GM21737 (cell line): ENCODE data around the gene PRKACA.

Experiments
- ATAC-seq: cut with Tn5 transposase; IDR thresholded peaks from one replicate; pipeline ENCODE4 v1.9.1; 2021; ENCODE audit warnings: mild to moderate bottlenecking, moderate library complexity; ENCODE audit not compliant: unreplicated experiment

PRKACA gene

DNA sequence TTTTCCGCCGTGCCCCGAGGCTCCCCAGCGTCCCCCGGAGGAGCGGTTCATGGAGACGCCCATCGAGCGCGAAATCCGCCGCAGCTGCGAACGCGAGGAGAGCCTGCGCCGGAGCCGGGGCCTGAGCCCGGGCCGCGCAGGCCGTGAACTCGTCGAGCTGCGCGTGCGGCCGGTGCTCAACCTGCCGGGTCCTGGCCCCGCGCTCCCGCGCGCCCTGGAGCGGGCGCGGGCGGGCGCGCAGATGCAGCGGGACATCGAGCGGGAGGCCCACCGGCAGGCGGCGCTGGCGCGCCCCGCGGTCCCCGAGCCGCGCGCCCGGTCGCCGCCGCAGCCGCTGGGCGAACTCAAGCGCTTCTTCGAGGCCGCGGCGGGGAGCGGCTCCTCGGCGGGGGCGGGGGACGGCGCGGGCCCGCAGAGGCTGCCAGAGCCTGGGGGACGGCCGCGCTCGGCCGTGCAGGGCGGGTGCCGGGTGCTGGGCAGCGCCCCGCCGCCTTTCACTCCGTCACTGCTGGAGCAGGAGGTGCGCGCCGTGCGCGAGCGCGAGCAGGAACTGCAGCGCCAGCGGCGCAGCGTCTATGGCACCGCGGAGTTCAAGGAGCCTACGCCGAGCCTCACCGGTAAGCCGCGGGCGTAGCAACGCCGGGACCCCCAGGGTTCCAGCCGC, 44.2 kb downstream of the PRKACA start:
- ATAC-seq, result peak; percentile 54

DNA sequence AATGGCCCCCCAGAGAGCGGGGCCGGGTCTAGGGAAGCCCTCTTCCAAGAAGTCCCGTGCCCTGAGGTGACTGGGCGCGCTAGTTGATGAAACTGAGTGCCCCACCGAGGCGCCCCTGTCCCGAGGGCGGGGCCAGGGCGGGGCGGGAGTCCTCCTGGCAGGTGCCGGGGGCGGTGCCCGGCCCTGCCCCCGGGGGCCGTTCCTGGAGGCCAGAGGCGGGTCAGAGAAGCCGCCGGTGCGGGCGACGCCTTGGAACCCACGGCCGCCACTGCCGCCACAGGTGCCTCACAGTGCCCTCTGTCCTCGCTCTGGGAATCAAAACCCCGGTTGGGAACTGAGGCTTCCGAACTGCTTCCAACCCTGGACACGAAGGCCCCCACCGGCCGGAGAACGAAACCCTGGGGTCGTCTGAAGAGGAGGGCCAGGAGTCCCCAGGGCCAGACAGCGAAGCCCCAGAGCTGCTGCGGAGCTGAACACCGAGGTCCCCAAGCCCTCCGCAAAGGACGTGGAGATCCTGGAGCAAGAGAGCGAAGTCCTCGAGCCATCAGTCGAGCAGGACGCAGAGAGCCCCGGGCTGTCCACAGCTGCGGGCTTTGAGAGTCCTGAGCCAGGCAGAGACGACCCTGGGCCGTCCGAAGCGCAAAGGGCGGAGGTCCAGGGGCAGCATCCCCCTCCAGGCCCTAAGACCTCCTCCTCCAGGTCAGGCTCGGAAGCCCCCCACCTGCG, 44.9 kb downstream of the PRKACA start, which contains the start of gene MISP3:
MISP3 (plus strand) TSS at position 252 of the 726 bp plus-strand sequence. CDS start 524 bp downstream, outside the sequence.
- ATAC-seq, result peak; percentile 14

DNA sequence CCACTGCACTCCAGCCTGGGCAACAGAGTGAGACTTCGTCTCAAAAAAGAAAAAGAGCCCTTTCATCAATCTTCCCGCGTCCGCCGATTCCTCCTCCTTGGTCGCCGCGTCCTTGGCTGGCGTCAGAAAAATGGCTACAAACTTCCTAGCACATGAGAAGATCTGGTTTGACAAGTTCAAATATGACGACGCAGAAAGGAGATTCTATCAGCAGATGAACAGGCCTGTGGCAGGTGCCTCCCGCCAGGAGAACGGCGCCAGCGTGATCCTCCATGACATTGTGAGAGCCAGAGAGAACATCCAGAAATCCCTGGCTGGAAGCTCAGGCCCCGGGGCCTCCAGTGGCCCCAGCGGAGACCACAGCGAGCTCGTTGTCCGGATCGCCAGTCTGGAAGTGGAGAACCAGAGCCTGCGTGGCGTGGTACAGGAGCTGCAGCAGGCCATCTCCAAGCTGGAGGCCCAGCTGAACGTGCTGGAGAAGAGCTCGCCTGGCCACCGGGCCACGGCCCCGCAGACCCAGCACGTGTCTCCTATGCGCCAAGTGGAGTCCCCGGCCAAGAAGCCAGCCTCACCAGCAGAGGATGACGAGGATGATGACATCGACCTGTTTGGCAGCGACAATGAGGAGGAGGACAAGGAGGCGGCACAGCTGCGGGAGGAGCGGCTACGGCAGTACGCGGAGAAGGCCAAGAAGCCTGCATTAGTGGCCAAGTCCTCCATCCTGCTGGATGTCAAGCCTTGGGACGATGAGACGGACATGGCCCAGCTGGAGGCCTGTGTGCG, 47.1 kb downstream of the PRKACA start:
- no peak for ATAC-seq

DNA sequence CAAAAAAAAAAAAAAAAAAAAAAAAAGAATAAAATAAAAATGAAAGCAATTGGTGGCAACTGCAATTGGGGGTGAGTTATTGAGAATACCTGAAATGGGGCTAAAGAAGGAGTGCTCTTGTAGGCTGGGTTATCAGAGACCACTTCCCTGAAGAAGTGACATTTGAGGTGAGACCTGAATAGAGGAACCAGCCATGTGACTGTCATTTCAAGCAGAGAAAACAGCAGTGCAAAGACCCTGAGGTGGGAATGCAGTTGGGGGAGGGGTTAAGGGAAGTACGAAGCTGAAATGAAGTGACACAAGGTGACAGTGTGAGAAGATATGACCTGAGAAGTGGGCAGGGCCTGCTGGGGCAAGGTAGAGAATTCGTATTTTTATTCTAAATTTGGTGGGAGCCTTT, 51.4 kb downstream of the PRKACA start:
- no peak for ATAC-seq

DNA sequence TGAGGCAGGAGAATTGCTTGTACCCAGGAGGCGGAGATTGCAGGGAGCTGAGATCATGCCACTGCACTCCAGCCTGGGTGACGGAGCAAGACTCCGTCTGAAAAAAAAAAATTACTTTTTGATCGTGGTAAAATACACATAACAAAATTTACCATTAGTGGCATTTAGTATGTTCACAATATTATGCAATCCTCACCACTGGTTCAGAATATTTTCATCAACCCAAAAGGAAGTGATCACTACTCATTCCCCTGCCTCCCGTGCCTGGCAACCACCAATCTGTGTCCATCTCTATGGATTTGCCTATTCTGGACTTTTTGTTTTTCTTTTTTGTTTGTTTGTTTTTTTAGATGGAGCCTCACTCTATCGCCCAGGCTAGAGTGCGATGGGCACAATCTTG, 54.5 kb downstream of the PRKACA start:
- no peak for ATAC-seq

DNA sequence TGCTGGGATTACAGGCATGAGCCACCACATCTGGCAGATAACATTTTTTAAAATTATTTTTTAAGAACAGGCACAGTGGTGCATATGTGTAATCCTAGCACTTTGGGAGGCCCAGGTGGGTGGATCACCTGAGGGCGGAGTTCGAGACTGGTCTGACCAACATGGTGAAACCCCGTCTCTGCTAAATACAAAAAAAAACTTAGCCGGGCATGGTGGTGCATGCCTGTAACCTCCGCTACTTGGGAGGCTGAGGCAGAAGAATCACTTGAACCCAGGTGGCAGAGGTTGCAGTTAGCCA, 55.1 kb downstream of the PRKACA start:
- no peak for ATAC-seq

DNA sequence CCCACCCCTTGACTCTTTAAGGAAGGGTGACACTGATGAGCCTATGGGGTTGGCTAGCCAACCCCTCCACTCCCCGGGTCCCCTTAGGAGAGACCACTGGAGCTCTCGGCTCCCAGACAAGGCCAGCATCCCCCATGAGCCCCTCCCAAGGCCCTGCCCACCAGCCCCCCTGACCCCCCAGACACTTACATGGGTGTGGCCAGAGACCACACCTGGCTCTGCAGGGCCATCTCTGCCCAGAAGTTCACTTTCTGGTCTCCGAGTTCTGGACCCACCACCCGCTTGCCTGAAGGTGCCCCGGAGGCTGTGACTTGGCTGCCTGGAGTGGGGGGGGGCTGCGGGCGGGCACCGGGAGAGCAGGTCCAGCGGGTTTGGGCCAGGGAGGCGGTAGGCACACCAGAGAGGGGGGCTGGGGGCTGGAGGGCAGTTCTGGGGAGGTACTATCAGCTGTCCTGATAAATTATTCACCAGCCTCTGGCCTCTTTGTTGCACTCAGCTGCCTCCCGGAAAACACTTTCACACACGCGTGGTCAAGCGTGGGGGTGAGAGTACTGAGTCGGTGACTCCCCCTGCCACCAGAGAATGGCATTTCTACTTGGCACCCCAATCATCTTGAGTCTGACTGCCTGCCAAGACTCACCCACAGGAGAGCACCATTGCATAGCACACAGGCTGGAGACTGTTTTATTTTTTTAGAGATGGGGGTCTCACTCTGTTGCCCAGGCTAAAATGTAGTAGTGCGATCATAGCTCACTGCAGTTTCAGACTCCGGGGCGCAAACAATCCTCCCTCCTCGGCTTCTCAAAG, 55.6 kb downstream of the PRKACA start, which contains the start of gene PALM3:
PALM3 (minus strand) TSS at position 326 of the 807 bp plus-strand sequence; CDS start at position 230, 96 bp downstream.
- ATAC-seq, result no peak

DNA sequence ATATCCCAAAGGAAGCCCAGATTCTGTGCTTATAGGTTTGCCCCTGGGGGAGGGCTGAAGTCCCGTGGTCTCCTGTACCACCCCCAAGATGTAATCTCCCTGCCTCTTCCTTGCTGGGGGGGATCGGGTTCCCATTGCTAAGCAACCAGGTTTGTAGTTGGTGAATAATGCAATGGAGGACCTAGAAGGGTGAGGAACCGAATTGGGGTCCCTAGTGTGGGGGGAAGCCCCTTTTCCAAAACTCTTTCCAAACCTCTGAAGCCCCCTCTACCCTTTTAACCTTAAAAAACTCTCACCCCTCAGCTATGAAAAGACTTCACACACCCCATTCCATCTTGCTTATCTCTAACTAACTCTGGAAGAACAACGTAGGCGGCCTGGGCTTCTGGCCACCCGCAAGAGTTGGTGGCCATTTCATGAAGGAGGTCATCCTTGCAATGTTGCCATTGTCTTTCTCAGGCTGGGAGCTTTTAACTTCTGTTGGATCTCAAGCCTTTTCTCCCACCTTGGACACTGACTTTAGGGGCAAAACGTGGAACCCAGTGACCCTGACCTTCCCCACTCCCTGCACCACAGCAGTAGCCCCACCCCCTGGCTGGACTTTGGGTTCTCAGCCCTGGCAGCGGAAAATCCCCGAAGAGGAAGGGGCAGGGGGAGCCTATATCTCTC, 56.3 kb downstream of the PRKACA start:
- no peak for ATAC-seq

DNA sequence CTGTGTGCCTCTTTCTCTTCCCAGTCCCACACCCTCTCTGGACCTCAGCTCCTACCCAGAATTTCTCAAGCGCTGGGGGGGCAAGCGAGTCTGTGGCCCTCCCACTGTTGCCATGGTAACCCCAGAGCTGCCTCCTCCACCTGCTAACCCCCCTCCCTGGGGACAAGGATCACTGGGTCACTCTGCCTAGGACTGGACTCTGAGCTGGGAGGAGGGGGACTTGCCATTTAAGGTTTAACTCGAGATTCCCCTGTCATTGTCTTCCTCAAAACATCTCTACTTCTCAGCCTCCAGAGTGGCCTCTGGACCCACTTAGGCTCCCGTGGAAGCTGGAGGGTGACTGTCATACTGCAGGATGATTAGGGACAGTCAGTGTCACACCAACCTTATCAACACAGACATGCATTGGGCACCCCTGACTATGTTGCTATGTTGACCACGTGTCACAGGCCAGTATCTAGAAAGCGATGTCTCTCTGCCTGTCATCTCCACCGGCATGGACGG, 57.9 kb downstream of the PRKACA start:
- no peak for ATAC-seq

DNA sequence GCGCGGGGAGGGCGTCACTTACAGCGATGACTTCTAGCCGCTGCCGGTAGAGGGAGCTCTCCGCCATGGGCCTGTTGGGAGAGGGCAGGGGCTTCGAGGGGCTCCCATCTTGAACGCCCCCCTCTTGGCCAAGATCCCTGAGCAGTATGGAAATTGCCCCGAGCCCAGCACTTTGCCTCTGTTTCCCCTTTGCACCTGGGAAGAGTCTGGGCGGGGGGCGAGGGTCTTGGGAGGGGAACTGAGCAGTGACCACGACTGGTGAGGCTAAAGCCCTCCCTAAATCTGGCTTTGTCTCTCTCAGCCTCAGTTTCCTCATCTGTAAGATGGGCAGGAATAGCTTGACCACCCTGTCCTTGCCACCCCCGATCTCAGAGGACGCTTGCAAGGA, 58.5 kb downstream of the PRKACA start:
- ATAC-seq, result no peak

DNA sequence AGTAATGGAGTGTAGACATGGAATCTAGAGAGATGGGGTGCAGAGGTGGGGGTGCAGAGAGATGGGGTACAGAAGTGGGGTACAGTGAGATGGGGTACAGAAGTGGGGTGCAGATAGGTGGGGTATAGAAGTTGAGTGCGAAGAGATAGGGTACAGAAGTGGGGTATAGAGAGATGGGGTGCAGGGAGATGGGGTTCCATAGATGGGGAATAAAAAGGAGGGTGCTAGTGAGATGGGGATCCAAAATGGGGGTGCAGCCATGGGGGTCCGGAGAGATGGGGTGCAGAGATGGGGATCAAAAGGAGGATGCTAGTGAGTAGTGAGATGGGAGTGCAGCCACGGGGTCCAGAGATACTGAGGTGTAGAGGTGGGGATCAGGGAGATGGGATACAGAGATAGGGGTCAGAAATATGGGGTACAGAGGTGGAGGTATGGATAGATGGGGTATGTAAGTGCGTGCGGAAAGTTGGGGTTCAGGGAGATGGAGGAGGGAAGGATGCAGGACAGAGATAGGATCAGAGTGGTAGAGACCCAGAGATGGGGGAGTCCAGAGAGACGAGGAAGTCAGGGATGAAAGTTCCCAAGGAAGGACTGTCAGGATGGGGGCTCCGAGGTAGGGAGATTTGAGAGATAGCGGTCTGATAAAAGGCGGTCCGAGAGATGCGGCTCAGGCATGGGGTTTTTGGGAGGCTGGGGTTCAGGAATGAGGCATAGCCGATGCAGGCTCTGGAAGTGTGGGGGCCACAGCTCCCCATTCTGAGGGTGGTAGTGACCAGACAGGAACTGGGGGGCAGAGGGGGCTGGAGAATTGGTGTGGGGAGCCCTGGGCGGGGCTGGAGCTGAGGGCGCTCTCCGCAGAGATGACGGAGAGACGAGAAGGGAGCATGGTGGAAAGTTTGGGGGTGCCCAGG, 59.1 kb downstream of the PRKACA start:
- no peak for ATAC-seq

DNA sequence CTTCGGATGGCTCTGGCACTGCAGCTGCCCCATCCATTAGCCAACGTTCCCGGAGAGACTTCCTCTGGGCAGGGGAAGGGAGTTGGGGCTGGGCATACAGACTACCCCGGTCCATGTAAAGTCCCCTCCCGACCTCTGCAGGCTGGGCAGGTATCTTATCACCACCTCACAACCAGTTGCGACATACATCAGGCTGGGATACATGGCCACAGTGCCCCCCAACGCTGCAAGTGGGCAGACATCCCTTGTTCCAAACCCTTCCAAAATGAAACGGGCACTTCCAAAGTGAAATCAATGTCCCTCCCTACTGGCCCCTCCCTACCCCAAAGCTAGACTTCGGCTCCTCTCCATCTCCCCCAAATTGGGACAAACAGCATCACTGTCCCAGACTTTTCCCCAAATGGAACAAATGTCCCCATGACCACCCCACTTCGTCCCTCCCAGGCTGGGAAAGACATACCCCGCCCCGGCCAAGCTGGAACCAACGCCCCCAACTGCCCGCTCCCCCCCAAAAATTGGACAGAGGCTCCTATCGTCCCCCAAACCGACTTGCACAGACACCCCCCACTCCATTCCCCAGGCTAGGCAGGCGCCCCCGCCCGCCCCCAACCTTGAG, 60.7 kb downstream of the PRKACA start:
- no peak for ATAC-seq

DNA sequence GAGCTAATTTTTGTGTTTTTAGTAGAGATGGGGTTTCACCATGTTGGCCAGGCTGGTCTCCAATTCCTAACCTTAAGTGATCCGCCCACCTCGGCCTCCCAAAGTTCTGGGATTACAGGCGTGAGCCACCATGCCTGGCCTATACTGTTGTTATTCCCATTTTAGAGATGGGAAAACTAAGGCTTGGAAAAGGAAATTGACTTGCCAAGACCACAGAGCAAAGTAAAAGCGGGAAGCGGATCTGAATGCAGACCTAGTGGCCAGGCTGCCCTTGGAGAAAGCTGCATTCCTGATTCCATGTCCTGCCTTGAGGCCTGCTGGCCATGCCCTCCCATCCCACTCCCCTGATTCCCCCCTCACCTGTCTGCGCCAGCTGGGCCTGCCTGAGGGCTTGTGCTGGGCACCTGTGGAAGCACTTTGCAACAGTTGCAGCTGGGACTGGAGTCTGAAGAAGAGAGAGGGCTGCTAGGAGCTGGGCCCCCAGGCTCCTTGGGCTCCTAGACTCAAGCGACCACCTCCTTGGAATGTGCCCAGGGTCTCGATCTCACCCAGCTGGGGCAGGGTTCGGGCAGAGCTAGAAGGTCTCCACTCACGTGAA, 61.4 kb downstream of the PRKACA start:
- ATAC-seq, result no peak

DNA sequence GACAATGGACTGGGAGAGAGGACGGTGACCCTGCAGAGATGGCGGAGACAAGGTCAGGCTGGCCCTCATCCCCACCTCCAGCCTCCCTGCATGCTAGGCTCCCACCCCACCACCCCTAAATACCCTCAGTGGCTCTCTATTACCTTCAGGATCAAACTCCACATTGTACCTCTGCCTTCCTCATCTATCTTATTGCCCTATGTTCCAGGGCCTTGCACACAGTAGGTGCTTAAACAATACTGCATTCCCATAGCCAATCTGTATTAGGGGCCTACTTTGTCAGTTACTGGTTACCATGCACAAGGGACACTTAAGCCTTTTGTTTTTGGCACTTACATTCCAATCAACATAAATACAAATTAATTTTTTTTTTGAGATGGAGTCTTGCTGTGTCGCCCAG, 62.2 kb downstream of the PRKACA start:
- ATAC-seq, result no peak

DNA sequence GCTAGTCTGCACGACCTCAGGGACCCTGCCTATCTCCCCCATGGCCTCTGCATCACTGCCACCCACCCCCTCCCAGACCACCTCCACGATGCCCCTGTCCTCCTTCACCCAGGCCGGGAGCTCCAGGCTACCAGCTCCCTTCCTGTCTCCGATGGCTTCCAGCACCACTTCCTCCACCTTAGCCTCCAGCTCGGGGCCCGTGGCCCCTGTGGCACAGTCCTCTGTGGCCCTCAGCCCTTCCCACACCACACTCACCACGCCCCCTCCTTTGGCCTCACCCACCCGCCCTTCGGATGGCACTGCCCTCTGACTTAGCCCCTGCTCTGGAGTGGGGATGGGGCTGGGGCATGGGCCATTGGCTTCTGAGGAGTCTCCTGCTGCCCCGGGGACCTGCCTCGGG, 62.8 kb downstream of the PRKACA start:
- no peak for ATAC-seq

DNA sequence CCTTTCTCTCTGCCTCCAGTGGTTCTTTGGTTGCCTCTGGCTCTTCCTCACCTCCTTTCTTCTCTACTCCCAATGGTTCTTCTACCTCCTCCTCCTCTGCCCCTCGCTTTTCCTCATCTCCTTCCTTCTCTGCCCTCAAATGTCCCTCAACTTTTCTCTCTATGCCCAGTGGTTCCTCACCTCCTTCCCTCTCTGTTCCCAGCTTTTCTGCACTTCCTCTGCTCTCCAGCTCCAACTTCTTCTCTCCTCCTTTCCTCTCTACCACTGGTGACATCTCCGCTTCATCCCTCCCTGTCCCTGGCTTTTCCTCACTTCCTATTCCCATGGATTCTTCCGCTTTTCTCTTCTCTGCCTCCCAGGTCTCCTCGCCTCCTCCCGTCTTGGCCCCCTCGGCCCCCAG, 63.5 kb downstream of the PRKACA start:
- no peak for ATAC-seq

DNA sequence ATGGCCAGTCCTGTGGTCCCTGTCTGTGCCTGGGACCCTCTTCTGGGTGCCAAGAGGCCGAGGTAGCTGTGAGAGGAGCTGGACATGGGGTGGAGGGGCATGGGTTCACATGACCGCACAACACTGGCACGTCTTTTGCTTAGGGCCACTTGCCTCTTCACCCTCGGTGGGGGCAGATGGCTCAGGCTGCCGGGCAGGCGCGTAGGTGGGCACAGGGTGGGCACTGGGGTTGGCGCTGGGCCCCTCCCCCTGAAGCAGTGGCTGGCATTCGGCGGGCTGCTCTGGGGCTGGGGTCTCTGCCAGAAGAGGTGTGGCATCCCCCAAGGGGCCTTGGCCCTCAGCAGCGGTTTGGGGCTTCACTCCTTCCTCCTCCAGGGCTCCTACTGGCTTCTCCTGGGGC, 64.1 kb downstream of the PRKACA start:
- ATAC-seq, result no peak

DNA sequence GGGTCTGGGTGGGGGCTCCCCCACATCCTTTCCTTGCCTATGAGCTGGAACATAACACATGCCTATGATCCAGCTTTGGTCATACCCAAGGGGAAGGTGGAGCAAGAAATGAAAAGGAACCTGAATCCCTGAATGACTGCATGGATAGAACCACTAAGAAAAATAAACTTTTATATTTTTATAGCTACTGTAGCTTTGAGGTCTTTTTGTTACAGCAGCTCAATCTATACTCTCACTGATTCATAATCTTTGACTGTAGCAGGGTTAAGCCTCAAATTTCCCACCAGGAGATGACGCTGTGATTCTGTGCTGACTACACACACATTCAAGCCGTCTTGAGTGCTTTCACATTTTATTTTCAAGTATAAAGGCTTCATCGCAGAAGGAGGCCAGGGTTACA, 64.5 kb downstream of the PRKACA start:
- no peak for ATAC-seq
